DOHH2 (cell line): ENCODE results near the gene MARK3.

Experiments used
- H3F3A ChIP-seq: fragments of 200-600 bp; sonication (generic), shearing (Covaris generic); 2 replicates; pipeline ENCODE4 v1.6.0; 2016; ENCODE audit warnings: antibody characterized with exemption, mild to moderate bottlenecking; ENCODE audit not compliant: control insufficient read depth, insufficient read depth
- H3K27ac ChIP-seq: fragments of 200-600 bp; sonication (generic); 2 replicates; pipeline ENCODE4 v1.5.1; 2014; ENCODE audit warnings: low read depth, mild to moderate bottlenecking, low read length, moderate library complexity
- H3K27me3 ChIP-seq: fragments of 200-600 bp; sonication (generic); 2 replicates; pipeline ENCODE4 v1.6.1; 2014; ENCODE audit warnings: mild to moderate bottlenecking, low read length, mixed read lengths; ENCODE audit not compliant: control insufficient read depth
- H3K36me3 ChIP-seq: fragments of 200-600 bp; sonication (generic); 2 replicates; pipeline ENCODE4 v1.6.1; 2014; ENCODE audit warnings: mild to moderate bottlenecking, low read length, moderate library complexity, mixed read lengths; ENCODE audit not compliant: control insufficient read depth
- H3K4me1 ChIP-seq: fragments of 200-600 bp; sonication (generic); 2 replicates; pipeline ENCODE4 v1.6.1; 2014; ENCODE audit warnings: mild to moderate bottlenecking, low read length, mixed read lengths; ENCODE audit not compliant: control insufficient read depth
- H3K4me2 ChIP-seq: fragments of 200-600 bp; sonication (generic); 2 replicates; pipeline ENCODE4 v1.6.0; 2014; ENCODE audit warnings: mild to moderate bottlenecking, low read length, moderate library complexity
- H3K4me3 ChIP-seq: fragments of 200-600 bp; sonication (generic); 2 replicates; pipeline ENCODE4 v1.5.1; 2014; ENCODE audit warnings: mild to moderate bottlenecking, low read length, mixed read lengths
- H3K79me2 ChIP-seq: fragments of 200-600 bp; sonication (generic); 2 replicates; pipeline ENCODE4 v1.6.1; 2014; ENCODE audit warnings: mild to moderate bottlenecking, low read length, mixed read lengths; ENCODE audit not compliant: control insufficient read depth
- H3K9me2 ChIP-seq: fragments of 200-600 bp; sonication (generic); replicated peaks from 2 replicates; pipeline ENCODE4 v1.6.1; 2014; ENCODE audit warnings: mild to moderate bottlenecking, low read length, mixed read lengths; ENCODE audit not compliant: control insufficient read depth
- H3K9me3 ChIP-seq: fragments of 200-600 bp; sonication (generic); 2 replicates; pipeline ENCODE4 v1.6.1; 2014; ENCODE audit warnings: antibody characterized with exemption, low read length, mixed read lengths; ENCODE audit not compliant: control insufficient read depth, insufficient read depth
- H4K20me1 ChIP-seq: fragments of 200-600 bp; sonication (generic); 2 replicates; pipeline ENCODE4 v1.6.0; 2014; ENCODE audit warnings: low read depth, mild to moderate bottlenecking, antibody characterized with exemption, low read length, moderate library complexity; ENCODE audit not compliant: control insufficient read depth, insufficient read depth
- CTCF ChIP-seq: fragments of 200-600 bp; sonication (generic); IDR thresholded peaks from one replicate; pipeline ENCODE4 v1.5.1; 2014; ENCODE audit warnings: antibody characterized with exemption, mild to moderate bottlenecking, low read depth, low read length; ENCODE audit not compliant: poor library complexity, severe bottlenecking
- EZH2phosphoT487 ChIP-seq: fragments of 200-600 bp; sonication (generic); IDR thresholded peaks from 2 replicates; pipeline ENCODE4 v1.6.1; 2017; ENCODE audit warnings: borderline replicate concordance, mild to moderate bottlenecking, antibody characterized with exemption, low read length, moderate library complexity, mixed read lengths

MARK3 gene

DNA sequence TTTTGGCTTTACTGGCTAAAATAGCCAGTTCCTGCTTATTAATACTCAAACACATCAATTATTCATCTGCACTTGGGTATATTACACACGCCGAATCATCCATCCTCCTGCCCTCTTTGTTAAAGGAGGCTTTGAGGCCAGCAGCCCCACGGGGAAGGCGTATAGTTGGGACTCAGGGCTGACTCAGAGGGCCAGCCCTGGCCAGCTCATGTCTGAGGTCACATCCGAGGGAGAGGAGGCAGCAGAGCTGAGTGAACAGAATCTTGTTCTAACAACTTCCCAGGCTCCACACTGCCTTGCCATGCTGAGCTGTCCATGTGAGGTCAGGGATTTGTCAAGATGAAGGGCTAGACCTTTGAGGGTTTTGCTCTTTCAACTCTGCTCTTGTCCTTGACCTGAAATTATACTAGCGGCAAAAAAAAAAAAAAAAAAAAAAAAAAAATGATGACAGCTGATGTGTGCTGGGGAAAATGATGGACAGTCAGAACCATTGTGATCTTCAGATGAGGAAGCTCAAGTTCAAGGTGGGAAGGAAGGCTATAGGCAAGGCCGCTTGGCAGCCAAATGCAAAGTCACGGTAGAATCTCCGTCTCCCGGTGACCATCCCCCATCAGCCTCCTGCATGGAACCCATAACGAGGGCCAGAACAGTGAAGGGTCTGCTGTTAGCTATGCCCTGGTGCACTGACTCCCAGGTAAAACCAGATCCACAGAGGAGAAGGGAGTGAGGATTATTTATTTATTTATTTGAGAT lies 12.5 kb upstream of the MARK3 start:
- H3K9me3 ChIP-seq, result no peaks in the 10 kb centered on the region
- H3K36me3 ChIP-seq, result no peaks in the 10 kb centered on the region
- no peak overlapping the region for H3K4me2 ChIP-seq
- no peaks in the 10 kb centered on the region for H3K79me2 ChIP-seq
- TF ChIP-seq CTCF (no peak), EZH2phosphoT487 (no peak)
- peaks cover 7% of the 10 kb centered on the region; the same call in 1 of the 2 replicates for H3K27me3 ChIP-seq
- H3K9me2 ChIP-seq, result no peaks in the 10 kb centered on the region
- no peak overlapping the region for H3K4me3 ChIP-seq
- H3K4me1 ChIP-seq, result no peaks in the 10 kb centered on the region
- H3F3A ChIP-seq, result no peaks in the 10 kb centered on the region
- H3K27ac ChIP-seq, result no peak overlapping the region
- no peaks in the 10 kb centered on the region for H4K20me1 ChIP-seq

GRCh38 chr14:103374121-103374520 lies 11.1 kb upstream of the MARK3 start:
- no peaks in the 10 kb centered on the region for H3F3A ChIP-seq
- H3K27ac ChIP-seq, result no peak overlapping the region
- H3K79me2 ChIP-seq, result no peaks in the 10 kb centered on the region
- H3K9me2 ChIP-seq, result no peaks in the 10 kb centered on the region
- H3K9me3 ChIP-seq, result no peaks in the 10 kb centered on the region
- H3K27me3 ChIP-seq, result peaks cover 17% of the 10 kb centered on the region
- TF ChIP-seq EZH2phosphoT487, result no peak
- TF ChIP-seq CTCF, result no peak
- no peaks in the 10 kb centered on the region for H4K20me1 ChIP-seq
- no peak overlapping the region for H3K4me3 ChIP-seq
- H3K36me3 ChIP-seq, result no peaks in the 10 kb centered on the region
- H3K4me1 ChIP-seq, result no peaks in the 10 kb centered on the region
- no peak overlapping the region for H3K4me2 ChIP-seq

- no peaks in the 10 kb centered on the region for H3K9me2 ChIP-seq
- peaks cover 31% of the 10 kb centered on the region for H3K27me3 ChIP-seq
- no peaks in the 10 kb centered on the region for H4K20me1 ChIP-seq
- no peaks in the 10 kb centered on the region for H3K4me1 ChIP-seq
- no peaks in the 10 kb centered on the region for H3F3A ChIP-seq
- no peak overlapping the region for H3K4me3 ChIP-seq
- H3K79me2 ChIP-seq, result no peaks in the 10 kb centered on the region
- no peaks in the 10 kb centered on the region for H3K36me3 ChIP-seq
- TF ChIP-seq CTCF, result no peak
- TF ChIP-seq EZH2phosphoT487, result no peak
- H3K9me3 ChIP-seq, result no peaks in the 10 kb centered on the region
- H3K27ac ChIP-seq, result no peak overlapping the region
- no peak overlapping the region for H3K4me2 ChIP-seq
Observed at GRCh38 chr14:103377522-103378037, 7.6 kb upstream of the MARK3 start.
